ENCODE data around the gene MDK.

Gene MDK

DNA sequence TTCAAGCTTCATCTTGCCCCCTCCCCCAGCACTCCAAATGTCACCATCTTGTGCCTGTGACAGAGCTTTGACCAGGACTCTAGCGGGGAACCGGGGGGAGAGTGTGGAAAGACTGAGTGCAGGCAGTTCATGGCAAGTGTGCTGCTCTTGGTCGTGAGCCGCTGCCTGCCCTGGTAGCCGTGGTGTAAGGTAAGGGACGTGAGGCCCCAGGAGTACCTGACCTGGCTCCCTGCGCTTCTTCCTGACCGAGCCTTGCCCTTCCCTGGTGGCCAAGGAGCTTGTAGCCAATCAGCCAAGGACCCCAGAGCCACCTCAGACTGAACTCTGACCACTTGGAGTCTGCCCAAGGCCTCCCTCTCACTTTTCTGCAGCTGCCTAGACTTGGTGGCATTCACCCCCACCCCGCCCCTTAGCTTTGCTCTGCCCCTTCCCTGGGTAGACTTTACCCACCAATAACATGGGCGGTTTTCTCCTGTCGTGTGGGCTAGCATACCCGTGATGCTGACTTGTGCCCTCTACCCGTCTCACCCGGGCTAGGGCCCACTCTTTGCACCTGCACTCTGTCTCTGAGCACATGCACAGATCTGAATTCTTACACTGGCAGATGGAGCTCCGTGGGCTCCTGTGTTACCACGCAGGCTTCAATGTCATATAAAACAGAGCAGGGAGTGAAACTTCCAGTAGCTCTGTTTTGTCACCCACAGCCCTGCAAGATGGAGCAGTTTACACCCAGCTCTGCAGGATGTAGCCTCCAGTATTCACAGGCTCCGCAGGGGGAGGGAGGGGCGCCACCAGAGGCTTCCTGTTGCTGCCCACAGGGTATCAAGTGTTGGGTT lies 32.7 kb upstream of the MDK start:
- DNase-seq = peak; percentile 51 to 52

- DNase-seq = no peak
These were observed 30.8 kb upstream of the MDK start for GRCh38 chr11:46350695-46351094.

- no peak for DNase-seq
These were observed 30.3 kb upstream of the MDK start for GRCh38 chr11:46351148-46351547.

DNA sequence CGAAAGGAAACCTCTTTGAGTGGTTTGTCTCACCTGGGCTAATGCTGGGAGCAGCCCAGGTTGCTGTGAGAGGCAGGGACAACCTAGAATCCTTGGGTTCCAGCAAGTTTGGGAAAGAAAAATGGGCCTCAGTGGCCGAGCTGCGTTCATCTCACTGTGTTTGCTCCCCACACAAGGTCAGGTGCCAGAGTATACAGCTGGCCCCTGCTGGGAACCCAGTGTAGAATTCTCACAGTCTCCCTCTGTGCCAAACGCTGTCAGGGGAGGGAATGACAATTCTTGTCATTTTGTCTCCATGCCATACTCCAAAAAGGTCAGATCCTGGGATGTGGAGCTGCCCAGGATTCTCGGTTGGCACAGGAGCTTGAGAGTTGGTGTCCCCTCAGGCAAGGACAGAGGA lies 29.9 kb upstream of the MDK start:
- DNase-seq = no peak

- peak; percentile 71 to 77 for DNase-seq
These were observed 29.2 kb upstream of the MDK start for GRCh38 chr11:46352063-46352841.

GRCh38 chr11:46353698-46354097 lies 27.8 kb upstream of the MDK start:
- peak; percentile 80 to 84 for DNase-seq

GRCh38 chr11:46356924-46357482 lies 24.5 kb upstream of the MDK start:
- no peak for DNase-seq

DNA sequence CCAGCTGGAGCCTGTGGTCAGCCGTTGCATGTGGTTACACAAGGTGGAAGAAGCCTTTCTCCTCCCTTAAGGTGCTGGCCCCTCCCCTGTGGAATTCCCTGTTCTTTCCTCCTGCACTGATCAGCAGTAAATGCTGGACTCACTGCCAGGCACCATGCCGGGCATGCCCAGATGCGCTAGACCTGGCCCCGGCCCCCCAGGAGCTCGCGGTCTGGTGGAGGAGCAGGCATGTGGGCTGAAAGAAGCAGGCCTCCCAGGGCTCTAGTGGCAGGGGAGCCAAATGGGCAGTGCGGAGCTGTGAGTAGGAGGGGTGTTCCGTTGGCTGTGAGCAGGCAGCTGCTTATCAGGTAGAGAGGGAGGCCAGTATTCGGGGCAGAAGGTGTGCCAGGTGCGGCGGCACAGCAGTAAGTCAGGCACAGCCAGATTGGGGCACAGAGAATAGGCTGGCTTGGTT lies 24.0 kb upstream of the MDK start:
- no peak for DNase-seq

GRCh38 chr11:46359953-46360352 lies 21.5 kb upstream of the MDK start:
- DNase-seq = no peak

- DNase-seq = no peak
These were observed 20.6 kb upstream of the MDK start for GRCh38 chr11:46360878-46361277.

DNA sequence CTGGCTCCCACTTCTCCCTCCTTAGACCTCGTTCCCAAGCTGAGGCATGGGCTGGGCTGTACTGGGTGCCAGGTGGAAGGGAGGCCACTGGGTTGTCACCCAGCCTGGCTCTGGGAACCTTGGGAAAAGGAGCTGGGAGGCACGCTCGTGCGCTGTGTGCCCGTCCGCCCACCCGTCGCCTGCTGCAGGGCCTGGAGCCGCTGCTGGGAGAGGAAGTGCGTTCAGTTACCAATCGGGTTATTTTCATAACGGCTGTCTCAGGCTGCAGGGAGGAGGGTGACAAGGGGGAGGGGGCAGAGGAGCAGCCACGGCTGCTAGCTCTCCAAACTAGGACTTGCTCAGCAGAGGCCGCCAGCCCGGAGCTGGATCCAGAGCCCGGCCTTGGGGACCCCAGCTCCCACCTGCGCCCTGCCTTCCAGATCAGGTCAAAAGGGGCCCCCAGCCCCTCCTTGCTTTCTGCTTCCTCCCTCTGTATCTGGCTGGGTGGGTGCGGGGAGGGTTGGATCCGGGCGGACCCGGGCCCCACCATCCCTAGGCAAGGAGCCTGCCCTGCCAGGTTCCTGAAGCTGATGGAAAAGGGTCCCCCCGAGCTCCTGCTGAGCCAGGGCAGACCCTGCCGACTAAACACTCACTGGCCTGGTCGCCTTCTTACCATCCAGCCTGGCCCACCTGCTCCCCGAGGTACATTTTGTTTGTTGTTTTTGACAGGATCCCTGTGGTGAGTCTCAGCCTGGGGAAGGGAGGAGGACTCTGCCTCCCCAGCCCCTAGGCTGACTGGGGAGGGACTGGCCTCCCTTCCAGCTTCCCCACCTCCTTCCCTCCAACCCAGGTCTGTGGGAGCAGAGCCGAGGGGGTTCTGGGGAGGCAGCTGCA lies 19.9 kb upstream of the MDK start:
- peak; percentile 61 to 63 for DNase-seq

GRCh38 chr11:46362156-46363030 lies 19.1 kb upstream of the MDK start:
- DNase-seq = no peak

- DNase-seq = no peak
These were observed 18.4 kb upstream of the MDK start for GRCh38 chr11:46363031-46363407.

- no peak for DNase-seq
These were observed 17.9 kb upstream of the MDK start for GRCh38 chr11:46363455-46364005.

DNA sequence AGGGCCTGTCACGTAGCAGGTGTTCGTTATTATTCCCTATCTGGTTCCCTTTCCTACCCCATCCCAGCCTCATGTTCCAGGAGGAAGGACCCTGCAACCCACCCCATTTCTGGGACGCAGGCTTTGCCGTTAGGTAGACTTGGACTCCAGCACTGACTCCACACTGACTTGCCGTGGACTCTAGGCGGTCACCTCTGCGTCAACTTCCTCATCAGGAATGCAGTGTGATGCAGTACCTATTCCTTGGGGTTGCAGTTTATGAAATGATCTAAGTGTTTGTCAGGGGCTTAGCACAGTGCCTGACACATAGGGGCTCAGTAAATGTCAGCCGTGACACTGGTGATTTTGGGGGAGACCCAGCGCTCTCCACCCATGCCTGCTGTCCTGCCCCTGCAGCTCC lies 17.4 kb upstream of the MDK start:
- no peak for DNase-seq

DNA sequence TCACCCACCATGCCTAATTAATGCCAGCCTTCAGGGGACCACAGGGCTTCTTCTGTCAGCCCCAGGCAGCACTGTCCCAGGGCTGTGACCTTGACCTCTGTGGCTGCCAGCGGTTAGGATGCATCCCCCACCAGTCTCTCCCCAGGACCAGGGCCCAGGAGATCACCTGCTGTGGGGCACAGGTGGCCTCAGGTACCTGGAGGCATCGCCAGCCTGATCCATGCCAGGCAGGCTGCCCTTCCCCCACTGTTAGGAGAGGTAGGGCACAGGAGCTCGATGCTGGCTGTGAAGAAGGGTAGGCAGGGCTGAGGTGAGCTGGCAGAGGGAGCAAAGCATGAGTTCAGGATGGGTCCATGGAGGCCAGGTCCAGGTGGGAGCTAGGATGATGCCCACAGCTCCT lies 16.7 kb upstream of the MDK start:
- no peak for DNase-seq

GRCh38 chr11:46366260-46366659 lies 15.2 kb upstream of the MDK start:
- no peak for DNase-seq

DNA sequence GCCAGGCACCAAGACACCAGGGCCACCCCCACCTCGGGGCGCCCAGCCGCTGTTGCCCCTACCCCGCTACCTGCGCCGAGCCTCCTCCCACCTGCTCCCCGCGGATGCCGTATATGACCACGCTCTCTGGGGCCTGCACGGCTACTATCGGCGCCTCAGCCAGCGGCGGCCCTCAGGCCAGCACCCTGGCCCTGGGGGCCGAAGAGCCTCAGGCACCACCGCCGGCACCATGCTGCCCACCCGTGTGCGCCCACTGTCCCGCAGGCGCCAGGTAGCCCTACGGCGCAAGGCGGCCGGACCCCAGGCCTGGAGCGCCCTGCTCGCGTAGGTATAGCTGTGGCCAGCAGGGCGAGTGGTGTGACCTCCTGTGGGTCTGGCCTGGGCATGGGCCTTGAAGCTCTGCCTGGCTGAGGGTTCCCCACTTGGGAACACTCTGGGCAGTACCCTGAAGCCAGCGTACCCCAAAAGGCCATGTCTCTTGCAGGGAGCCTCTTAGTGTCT lies 14.8 kb upstream of the MDK start:
- DNase-seq = no peak

DNA sequence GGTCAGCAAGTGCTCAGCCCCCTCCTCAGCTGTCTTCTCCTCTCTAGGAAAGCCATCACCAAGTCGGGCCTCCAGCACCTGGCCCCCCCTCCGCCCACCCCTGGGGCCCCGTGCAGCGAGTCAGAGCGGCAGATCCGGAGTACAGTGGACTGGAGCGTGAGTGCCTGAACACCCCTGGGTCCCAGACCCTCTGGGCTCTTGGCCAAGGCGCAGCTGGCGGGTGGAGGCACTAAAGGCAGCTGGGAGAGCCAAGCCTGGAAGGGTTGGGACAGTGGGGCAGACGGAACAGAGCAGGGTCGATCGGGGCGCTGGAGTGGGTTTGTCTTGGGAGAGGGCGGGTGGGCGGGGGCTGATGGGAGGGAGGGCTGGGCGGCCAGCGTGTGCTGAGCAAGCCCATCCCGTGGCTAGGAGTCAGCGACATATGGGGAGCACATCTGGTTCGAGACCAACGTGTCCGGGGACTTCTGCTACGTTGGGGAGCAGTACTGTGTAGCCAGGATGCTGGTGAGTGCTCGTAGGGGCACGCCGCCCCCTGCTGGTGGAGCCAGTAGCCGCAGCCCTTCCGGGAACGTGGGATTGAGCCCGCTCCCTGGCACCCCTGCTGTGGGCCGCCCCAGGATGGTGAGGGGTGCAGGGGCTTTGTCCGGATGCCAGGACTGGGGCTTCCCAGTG lies 14.1 kb upstream of the MDK start:
- peak; percentile 70 to 76 for DNase-seq

GRCh38 chr11:46367916-46368267 lies 13.6 kb upstream of the MDK start:
- DNase-seq = no peak

All from activated CD4-positive, alpha-beta T cell treated with anti-CD3 and anti-CD28 coated beads for 4 hours (primary cell).